MM.1S (cell line): Measurements from ENCODE around the gene PRKAG3.

Experiments used
- DNase-seq: peaks from one replicate; pipeline ENCODE4 v3.0.0-alpha.2; 2015
- H2AFZ ChIP-seq: fragments of 300-600 bp; sonication (generic); 2 replicates; pipeline ENCODE4 v1.6.0; 2016; ENCODE audit warnings: antibody characterized with exemption, low read length
- H3F3A ChIP-seq: fragments of 300-600 bp; sonication (generic); 2 replicates; pipeline ENCODE4 v1.6.1; 2016; ENCODE audit warnings: mild to moderate bottlenecking, antibody characterized with exemption, low read length, moderate library complexity, mixed read lengths; ENCODE audit not compliant: insufficient read depth
- H3K27ac ChIP-seq: fragments of 300-600 bp; sonication (generic); 2 replicates; pipeline ENCODE4 v1.5.1; 2016; ENCODE audit warnings: mild to moderate bottlenecking, low read length
- H3K27me3 ChIP-seq: fragments of 300-600 bp; sonication (generic); replicated peaks from 2 replicates; pipeline ENCODE4 v1.6.0; 2016; ENCODE audit warnings: low read length; ENCODE audit not compliant: insufficient read depth
- H3K36me3 ChIP-seq: fragments of 300-600 bp; sonication (generic); replicated peaks from 2 replicates; pipeline ENCODE4 v1.6.1; 2016; ENCODE audit warnings: mild to moderate bottlenecking, low read length, mixed read lengths; ENCODE audit not compliant: insufficient read depth
- H3K4me1 ChIP-seq: fragments of 300-600 bp; sonication (generic); 2 replicates; pipeline ENCODE4 v1.6.1; 2016; ENCODE audit warnings: low read length, mixed read lengths
- H3K4me2 ChIP-seq: fragments of 300-600 bp; sonication (generic); 2 replicates; pipeline ENCODE4 v1.6.0; 2016; ENCODE audit warnings: low read depth, low read length
- H3K4me3 ChIP-seq: fragments of 300-600 bp; sonication (generic); 2 replicates; pipeline ENCODE4 v1.5.1; 2016; ENCODE audit warnings: low read length, mixed read lengths
- H3K79me2 ChIP-seq: fragments of 300-600 bp; sonication (generic); 2 replicates; pipeline ENCODE4 v1.6.1; 2016; ENCODE audit warnings: mixed run types, low read length, mixed read lengths
- H3K9ac ChIP-seq: fragments of 300-600 bp; sonication (generic); 2 replicates; pipeline ENCODE4 v1.6.1; 2016; ENCODE audit warnings: low read length, mixed read lengths
- H3K9me2 ChIP-seq: fragments of 300-600 bp; sonication (generic); replicated peaks from 2 replicates; pipeline ENCODE4 v1.6.1; 2016; ENCODE audit warnings: mild to moderate bottlenecking, low read length, mixed read lengths; ENCODE audit not compliant: insufficient read depth
- H3K9me3 ChIP-seq: fragments of 300-600 bp; sonication (generic); replicated peaks from 2 replicates; pipeline ENCODE4 v1.6.1; 2016; ENCODE audit warnings: mild to moderate bottlenecking, low read length, mixed read lengths; ENCODE audit not compliant: insufficient read depth
- H4K20me1 ChIP-seq: fragments of 300-600 bp; sonication (generic); 2 replicates; pipeline ENCODE4 v1.6.1; 2016; ENCODE audit warnings: mild to moderate bottlenecking, low read length, moderate library complexity, mixed read lengths; ENCODE audit not compliant: insufficient read depth
- CTCF ChIP-seq: fragments of 300-600 bp; sonication (generic); IDR thresholded peaks from 2 replicates; pipeline ENCODE4 v1.5.1; 2016; ENCODE audit warnings: antibody characterized with exemption, low read length, mixed read lengths
- EZH2 ChIP-seq: fragments of 300-600 bp; sonication (generic); optimal IDR thresholded peaks from 2 replicates; pipeline ENCODE3; 2017; ENCODE audit warnings: low read depth, mild to moderate bottlenecking, antibody characterized with exemption, low read length, mixed read lengths
- EZH2phosphoT487 ChIP-seq: fragments of 300-600 bp; sonication (generic); IDR thresholded peaks from 2 replicates; pipeline ENCODE4 v1.6.1; 2018; ENCODE audit warnings: antibody characterized with exemption, low read length

The PRKAG3 gene

GRCh38 chr2:218865396-218865795 lies 33.8 kb upstream of the PRKAG3 start:
- Histone ChIP-seq H2AFZ (no peak overlapping the region), H4K20me1 (no peaks in the 10 kb centered on the region), H3K27me3 (peaks cover 16% of the 10 kb centered on the region), H3K27ac (no peak overlapping the region), H3K4me3 (no peak overlapping the region), H3K4me2 (no peak overlapping the region), H3K9me3 (no peaks in the 10 kb centered on the region), H3K79me2 (no peaks in the 10 kb centered on the region), H3F3A (no peaks in the 10 kb centered on the region), H3K9ac (no peak overlapping the region), H3K36me3 (no peaks in the 10 kb centered on the region), H3K9me2 (no peaks in the 10 kb centered on the region), H3K4me1 (no peaks in the 10 kb centered on the region)
- no peak for DNase-seq
- TF ChIP-seq EZH2 = no peak
- TF ChIP-seq EZH2phosphoT487 = no peak
- TF ChIP-seq CTCF = no peak

DNA sequence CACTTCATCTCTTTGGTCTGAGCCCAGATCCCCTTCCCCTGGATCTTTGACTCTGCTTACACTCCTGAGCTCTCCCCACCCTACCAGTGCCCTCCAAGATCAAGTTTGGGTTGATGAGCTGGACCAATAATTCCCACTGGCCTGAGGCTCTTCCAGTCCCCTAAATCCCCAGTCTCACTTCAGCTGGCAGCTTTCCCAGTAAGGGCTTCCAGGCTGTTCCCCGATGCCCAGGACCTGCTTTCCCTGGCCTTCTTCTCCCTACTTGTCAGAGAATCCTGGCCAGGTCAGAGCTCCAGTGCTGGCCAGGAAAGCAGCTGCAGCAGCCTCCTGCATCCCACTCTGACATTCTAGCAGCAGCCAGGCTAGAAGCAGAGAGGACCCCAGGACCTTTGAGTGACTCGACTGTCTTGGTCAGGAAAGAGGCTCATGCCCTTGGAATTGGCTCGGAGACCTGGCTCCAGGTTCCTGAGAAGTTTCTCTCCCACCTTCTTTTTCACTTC lies 31.5 kb upstream of the PRKAG3 start:
- no peak for DNase-seq
- Histone ChIP-seq H3K4me3 (no peak overlapping the region), H3K4me2 (no peak overlapping the region), H3K36me3 (no peaks in the 10 kb centered on the region), H3F3A (no peaks in the 10 kb centered on the region), H3K4me1 (0 out of 2 replicates have a peak, but pooled peaks cover 4% of the 10 kb centered on the region), H3K79me2 (no peaks in the 10 kb centered on the region), H3K9ac (no peak overlapping the region), H4K20me1 (no peaks in the 10 kb centered on the region), H2AFZ (no peak overlapping the region), H3K9me2 (no peaks in the 10 kb centered on the region), H3K27ac (no peak overlapping the region), H3K9me3 (no peaks in the 10 kb centered on the region), H3K27me3 (peaks cover 35% of the 10 kb centered on the region)
- TF ChIP-seq CTCF = no peak
- no peak for TF ChIP-seq EZH2phosphoT487
- no peak for TF ChIP-seq EZH2

DNA sequence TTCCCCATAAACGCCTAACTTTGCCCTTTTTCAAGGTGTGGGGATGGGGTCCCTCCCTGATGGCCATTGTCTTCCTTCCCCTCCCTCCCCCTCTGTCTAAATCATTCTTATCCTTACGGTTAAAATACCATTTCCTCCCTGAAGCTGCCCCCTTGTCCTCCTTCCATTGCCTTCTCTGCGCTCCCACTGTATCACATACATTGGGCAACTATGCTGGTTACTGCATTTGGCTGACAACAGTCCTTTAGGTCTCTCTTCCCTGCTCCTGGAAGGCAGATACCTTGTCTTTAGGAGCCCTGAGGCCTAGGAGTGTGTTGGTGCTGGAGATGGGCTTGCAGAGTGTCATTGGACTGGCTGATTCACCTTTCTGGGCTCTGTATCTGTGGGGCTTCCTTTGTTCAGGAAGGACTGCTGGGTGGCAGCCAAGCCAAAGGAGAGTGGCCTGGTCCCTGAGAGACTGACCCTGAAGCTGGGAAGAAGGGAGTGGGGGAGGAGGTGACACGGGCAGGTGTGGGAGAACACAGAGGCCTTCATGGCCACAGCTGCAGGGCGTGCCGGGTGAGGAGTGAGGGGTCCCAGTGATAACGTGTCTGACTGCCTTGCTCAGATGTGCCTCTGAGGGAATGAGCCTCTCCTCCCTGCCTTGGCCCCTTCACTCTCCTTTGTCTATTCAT lies 30.2 kb upstream of the PRKAG3 start:
- Histone ChIP-seq H3K27me3 (peaks cover 48% of the 10 kb centered on the region), H4K20me1 (no peaks in the 10 kb centered on the region)

More for the DNA sequence above, 30.2 kb upstream of the PRKAG3 start:
- H3K9me2 ChIP-seq = no peaks in the 10 kb centered on the region
- no peak overlapping the region for H2AFZ ChIP-seq
- no peaks in the 10 kb centered on the region for H3F3A ChIP-seq
- 0 out of 2 replicates have a peak, but pooled peaks cover 4% of the 10 kb centered on the region for H3K4me1 ChIP-seq
- no peak overlapping the region for H3K9ac ChIP-seq
- H3K9me3 ChIP-seq = no peaks in the 10 kb centered on the region
- no peak for TF ChIP-seq EZH2
- TF ChIP-seq EZH2phosphoT487 = no peak
- no peak for TF ChIP-seq CTCF
- H3K27ac ChIP-seq = no peak overlapping the region
- H3K79me2 ChIP-seq = no peaks in the 10 kb centered on the region
- no peak for DNase-seq
- H3K4me3 ChIP-seq = no peak overlapping the region
- H3K36me3 ChIP-seq = no peaks in the 10 kb centered on the region
- no peak overlapping the region for H3K4me2 ChIP-seq
